AG04449 (cell line): ENCODE measurements around the gene DYNC1LI1.
"Not testable (repeated sequence)": the region's sequence is repeated elsewhere in the genome, so short reads cannot be mapped to it uniquely, and the experiment has no call there.

Source experiments
- CTCF ChIA-PET: fragments of 350-600 bp; formaldehyde crosslinking; extraction: SDS; loops from one replicate; lab custom pipeline; 2021; ENCODE audit warnings: antibody characterized with exemption; lab: Yijun Ruan, JAX
- POLR2A ChIA-PET: fragments of 400-600, 350-600 bp; formaldehyde crosslinking; extraction: SDS; loops from one replicate; lab custom pipeline; 2020; ENCODE audit warnings: antibody characterized with exemption, inconsistent platforms; lab: Yijun Ruan, JAX
- DNase-seq: peaks from one replicate; pipeline ENCODE4 v3.0.0-alpha.2; 2010; ENCODE audit warnings: low read depth, low spot score
- H3K4me3 ChIP-seq: 2 replicates; pipeline ENCODE4 v1.5.1; 2011; ENCODE audit warnings: low read depth, mild to moderate bottlenecking, control low read depth, low read length
- TF ChIP-seq, protein P1 (sequence below): IDR thresholded peaks from one replicate; pipeline ENCODE4 v1.5.1; 2011; ENCODE audit warnings: mild to moderate bottlenecking, moderate library complexity, low read length, control low read depth, inconsistent platforms; ENCODE audit not compliant: insufficient read depth; ENCODE audit errors: missing control alignments

The DYNC1LI1 gene

DNA sequence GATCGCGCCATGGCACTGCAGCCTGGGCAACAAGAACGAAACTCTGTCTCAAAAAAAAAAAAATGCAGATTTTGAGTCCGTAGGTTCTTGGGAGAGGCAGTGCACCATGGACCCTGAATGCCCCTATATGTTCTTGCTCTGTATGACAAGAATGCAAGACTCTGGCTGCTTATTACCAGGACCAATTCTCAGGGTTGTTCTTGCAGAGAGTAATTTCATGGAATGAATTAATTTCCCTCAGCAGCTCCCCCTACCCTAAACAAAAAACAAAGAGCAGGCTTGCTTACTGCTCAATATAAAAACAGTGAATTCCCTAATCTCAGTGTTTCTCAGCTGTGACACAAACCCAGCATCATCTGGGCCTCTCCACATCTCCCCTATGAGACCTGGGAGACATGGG lies 20.5 kb upstream of the DYNC1LI1 start:
- DNase-seq = no peak
- no peak overlapping the region for H3K4me3 ChIP-seq
- TF ChIP-seq, protein P1, sequence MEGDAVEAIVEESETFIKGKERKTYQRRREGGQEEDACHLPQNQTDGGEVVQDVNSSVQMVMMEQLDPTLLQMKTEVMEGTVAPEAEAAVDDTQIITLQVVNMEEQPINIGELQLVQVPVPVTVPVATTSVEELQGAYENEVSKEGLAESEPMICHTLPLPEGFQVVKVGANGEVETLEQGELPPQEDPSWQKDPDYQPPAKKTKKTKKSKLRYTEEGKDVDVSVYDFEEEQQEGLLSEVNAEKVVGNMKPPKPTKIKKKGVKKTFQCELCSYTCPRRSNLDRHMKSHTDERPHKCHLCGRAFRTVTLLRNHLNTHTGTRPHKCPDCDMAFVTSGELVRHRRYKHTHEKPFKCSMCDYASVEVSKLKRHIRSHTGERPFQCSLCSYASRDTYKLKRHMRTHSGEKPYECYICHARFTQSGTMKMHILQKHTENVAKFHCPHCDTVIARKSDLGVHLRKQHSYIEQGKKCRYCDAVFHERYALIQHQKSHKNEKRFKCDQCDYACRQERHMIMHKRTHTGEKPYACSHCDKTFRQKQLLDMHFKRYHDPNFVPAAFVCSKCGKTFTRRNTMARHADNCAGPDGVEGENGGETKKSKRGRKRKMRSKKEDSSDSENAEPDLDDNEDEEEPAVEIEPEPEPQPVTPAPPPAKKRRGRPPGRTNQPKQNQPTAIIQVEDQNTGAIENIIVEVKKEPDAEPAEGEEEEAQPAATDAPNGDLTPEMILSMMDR = no peak
- CTCF ChIA-PET = no interaction called here
- POLR2A ChIA-PET = no interaction called here

DNA sequence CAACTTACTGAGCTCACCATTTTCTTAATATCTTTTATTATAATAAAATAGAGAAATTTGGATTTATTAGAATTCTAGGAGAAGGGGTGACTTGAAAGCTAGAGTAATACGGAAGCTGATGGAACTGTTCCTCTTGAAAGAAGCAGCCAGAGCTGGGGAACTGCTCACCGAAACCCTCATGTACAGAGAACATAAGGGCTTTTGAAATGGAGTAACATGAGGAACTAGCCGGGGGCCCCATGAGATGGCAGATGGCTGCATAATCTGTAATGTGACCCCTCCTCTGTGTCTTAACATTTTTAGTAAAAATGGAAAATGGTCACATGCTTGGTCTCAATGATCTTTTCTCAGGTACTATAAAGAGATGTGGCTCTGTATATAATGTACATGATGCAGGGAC lies 15.7 kb upstream of the DYNC1LI1 start:
- DNase-seq = no peak
- TF ChIP-seq, protein P1 = no peak
- POLR2A ChIA-PET = no interaction called here
- no peak overlapping the region for H3K4me3 ChIP-seq
- CTCF ChIA-PET = no interaction called here

DNA sequence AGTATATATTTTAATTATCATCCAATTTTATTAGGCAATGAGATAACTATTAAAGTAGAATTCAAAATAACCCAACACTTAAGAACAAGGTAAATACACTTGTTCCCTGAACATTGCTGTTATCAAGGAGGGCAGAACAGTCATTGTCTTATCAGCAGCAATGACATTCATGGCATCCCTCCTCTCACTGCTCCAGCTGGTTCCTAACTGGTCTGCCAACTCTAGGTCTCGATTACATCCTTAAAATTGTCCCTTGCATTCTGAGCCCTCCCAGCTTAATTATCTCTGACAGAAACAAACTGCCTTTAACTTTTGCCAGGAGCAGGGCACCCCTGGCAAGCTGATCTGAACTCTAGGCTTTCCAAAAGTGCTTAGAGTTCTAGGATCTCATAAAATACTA lies 14.0 kb upstream of the DYNC1LI1 start:
- ChIA-PET POLR2A (interaction anchor here (1.7 kb wide), 1 partner anchor 8 kb away, joined by 3 read pairs; no protein-coding TSS in a partner anchor), CTCF (interaction anchor here (0.9 kb wide), 1 partner anchor 117 kb away, joined by 5 read pairs; no protein-coding TSS in a partner anchor)
- TF ChIP-seq, protein P1 = no peak
- no peak for DNase-seq
- H3K4me3 ChIP-seq = no peak overlapping the region

DNA sequence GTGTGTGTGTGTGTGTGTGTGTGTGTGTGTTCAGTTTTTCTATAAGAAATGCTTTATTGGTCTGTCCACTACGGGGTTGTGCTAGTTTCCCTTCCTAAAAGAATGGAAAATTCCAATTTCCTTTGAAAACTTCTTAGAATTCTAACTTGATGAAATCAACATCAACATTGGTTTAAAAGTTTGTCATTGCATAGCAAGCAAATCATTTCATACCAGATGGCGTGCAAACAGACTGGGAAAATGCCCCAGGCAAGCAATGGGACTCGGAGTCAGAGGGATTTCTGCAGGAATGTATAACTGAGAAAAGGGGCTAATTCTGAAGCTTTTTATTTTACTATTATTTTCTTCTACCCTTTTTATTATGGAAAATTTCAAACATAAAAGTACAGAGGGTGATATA lies 13.1 kb upstream of the DYNC1LI1 start:
- peak; percentile 71 for DNase-seq
- H3K4me3 ChIP-seq = no peak overlapping the region
- POLR2A ChIA-PET = no interaction called here
- CTCF ChIA-PET = interaction anchor here (0.6 kb wide), 1 partner anchor 453 kb away, joined by 3 read pairs; no protein-coding TSS in a partner anchor
- TF ChIP-seq, protein P1 = no peak

DNA sequence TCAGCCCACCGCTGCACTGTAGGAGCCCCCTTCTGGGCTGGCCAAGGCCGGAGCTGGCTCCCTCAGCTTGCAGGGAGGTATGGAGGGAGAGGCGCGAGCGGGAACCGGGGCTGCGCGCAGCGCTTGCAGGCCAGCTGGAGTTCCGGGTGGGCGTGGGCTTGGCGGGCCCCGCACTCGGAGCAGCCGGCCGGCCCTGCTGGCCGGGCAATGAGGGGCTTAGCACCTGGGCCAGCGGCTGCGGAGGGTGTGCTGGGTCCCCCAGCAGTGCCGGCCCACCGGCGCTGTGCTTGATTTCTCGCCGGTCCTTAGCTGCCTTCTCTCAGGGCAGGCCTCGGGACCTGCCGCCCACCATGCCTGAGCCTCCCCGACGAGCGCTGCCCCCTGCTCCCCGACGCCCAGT lies 8.0 kb upstream of the DYNC1LI1 start:
- H3K4me3 ChIP-seq, DNase-seq, CTCF ChIA-PET, POLR2A ChIA-PET: not testable (repeated sequence)

DNA sequence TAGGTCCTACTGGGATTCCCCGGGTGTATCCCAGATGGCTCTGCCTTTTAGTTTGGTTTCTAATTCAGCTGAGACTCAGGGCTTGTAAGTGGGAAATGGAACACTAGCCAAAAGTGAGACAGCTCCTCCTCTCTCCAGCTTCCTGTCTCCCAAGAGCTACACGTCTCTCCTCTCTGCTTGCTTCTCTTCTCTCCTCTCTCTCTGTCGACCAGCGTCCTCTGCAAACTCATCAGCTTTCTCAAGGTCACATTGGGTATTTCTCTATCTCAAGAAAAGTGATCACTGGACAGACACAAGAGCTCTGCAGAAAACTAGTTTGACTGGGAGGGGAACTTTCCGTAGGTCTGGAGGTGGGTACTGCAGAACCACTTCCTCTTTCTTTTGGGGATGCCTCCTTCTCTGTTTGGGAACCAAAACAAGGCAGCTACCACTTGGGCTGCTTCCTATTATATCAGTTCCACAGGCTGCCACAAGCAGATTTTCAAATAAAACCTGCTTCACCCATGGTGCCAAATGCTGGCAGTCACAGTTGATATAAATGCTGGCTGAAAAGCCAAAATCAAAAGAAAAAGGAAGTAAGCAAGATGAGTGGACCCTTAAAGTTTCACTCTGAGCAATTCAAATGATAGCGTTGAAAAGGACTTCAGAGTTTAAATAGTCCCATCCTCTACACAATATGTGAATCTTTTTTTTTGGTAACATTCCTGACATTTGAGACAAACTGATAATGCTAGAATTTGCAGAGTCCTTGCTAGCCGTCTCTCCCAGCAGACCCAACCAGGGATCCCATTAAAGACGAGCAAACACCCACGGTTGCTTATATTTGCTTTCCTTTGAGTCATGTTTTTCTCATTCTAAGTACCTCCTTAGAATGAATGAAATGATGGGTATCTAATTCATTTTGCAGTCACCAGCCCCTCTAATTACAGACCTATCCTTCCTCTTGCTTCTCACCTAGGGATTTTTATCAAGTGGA lies 7.2 kb upstream of the DYNC1LI1 start:
- CTCF ChIA-PET = interaction anchor here (1.6 kb wide), 1 partner anchor 10 kb away, joined by 3 read pairs; no protein-coding TSS in a partner anchor
- peak overlapping the region; percentile 33 for H3K4me3 ChIP-seq
- no peak for DNase-seq
- POLR2A ChIA-PET = no interaction called here
- TF ChIP-seq, protein P1 = no peak
